ENCODE measurements around the gene CSNK1A1.

Gene CSNK1A1

DNA sequence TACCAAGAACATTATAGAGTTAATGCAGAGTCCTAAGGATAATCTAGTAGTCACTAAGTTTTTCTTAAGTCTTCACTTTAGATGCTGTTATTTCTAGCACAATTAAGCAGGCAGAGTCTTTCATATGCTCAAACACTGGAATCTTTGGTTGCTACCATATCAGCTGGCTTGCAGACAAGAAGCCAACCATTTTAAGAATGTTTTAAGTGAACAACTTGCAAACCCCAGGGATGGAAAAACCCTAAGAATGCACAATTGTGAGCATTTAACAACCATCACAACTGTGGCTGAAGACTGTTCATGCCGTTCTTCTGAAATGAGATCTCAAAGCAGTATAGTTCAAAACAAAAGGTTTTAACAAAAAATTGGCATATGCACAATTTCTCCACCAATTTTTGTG is 55.1 kb downstream of the CSNK1A1 start:
- in situ Hi-C loops (cut with MboI; ENCODE audit: low sequenced_read_pairs) = no loop called here

DNA sequence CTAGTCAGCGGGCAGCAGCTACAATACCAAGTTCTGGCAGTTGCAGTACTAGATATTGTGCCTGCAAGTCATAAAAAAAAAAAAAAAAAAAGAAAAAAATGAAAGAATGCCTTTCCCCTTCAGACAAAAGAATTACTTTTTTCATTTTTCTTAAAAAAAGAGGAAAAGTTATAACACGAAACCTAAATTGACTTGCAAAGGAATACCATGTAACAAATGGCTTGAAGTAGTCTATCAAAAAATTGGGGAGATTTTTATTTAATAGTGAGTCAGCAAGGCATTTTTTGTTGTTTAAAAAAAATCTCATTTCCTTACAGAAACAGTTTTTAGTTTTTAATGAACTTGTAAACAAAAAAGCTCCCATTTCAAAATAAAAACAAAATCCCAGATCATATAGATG is 55.6 kb downstream of the CSNK1A1 start:
- in situ Hi-C loops (cut with MboI; ENCODE audit: low sequenced_read_pairs) = no loop called here

DNA sequence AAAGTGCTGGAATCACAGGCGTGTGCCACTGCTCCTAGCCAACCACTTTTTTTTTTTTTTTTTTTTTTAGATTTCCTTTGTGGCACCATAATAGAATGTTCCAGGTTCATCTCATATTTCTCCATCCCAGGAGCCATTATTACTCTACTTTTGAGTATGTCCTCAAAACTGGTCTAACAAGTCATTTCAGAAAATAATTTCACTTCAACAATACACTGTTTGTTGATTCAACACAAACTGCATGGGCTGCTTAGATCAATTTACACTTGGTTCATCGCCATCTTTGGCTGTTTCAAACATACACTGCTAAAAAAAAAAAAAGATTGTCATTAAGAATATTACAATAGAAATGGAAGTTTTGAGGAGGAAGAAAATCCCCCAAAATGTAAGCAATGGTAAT is 57.9 kb downstream of the CSNK1A1 start:
- in situ Hi-C loops (cut with MboI; ENCODE audit: low sequenced_read_pairs) = no loop called here

DNA sequence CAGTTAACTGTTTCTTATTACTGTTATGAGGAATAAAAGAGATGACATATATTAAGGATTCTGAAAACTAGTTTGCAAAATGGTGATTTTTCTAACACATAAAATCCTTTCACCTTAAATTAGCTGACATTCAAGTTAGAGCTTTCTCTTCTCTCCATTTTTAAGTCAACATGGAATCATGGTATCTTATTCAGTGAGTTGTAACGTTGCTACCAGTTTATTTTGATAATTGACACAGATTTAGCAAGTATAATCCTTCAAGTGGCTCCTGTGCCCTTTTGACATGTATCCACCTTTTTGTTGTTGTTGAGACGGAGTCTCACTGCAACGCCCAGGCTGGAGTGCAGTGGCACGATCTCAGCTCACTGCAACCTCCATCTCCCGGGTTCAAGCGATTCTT is 58.5 kb downstream of the CSNK1A1 start:
- in situ Hi-C loops (cut with MboI; ENCODE audit: low sequenced_read_pairs) = no loop called here

DNA sequence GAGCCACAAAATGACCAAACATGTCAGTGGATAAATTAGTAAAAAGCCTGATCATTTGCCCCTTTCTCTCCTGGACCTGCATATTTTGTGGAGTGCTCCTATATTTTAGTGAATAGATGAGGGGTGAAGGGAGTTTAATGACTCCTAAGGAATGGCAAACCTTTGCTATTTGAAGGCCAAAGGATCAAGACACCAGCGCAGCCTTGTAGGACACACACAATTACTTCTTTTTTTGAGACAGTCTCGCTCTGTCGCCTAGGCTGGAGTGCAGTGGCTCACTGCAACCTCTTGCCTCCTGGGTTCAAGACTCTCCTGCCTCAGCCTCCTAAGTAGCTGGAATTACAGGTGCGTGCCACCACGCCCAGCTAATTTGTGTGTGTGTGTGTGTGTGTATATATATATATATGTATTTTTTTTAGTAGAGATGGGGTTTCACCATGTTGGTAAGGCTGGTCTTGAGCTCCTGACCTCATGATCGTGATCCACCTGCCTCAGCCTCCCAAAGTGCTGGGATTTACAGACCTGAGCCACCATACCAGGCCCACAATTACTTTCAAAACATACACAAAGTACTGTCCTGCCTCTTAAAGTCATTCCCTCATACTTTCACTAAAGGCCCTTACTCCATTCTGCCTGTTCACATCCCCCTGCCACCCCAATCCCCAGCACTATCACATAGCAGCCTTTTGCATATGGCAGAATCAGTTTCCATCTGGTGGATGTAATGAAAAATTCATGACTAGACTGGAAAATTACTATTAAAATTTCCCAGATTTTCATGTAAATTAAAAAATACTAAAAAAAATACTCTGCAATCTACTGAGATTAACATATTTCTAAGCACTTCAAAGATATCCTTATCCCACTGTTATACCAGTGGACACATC is 60.4 kb downstream of the CSNK1A1 start:
- in situ Hi-C loops (cut with MboI; ENCODE audit: low sequenced_read_pairs) = no loop called here

DNA sequence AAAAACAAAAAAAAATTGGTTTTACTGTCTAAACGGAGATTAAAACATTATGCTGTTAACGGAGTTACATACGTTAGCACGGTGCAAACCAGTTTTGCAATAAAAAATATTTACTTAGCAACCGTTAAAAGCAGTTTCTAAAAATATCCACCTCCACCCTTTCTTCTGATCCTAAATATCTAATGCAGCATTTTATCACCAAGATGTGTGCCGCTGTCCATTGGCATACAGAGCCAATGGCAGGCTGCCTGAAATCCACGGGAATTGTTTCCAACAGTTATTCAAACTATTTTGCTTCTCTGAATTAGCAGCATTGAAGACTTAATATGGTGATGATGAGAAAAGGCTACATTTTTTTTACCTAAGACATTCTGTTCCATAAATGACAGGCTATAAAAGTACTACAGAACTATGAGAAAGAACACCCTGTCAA is 61.6 kb downstream of the CSNK1A1 start:
- in situ Hi-C loops (cut with MboI; ENCODE audit: low sequenced_read_pairs) = no loop called here

DNA sequence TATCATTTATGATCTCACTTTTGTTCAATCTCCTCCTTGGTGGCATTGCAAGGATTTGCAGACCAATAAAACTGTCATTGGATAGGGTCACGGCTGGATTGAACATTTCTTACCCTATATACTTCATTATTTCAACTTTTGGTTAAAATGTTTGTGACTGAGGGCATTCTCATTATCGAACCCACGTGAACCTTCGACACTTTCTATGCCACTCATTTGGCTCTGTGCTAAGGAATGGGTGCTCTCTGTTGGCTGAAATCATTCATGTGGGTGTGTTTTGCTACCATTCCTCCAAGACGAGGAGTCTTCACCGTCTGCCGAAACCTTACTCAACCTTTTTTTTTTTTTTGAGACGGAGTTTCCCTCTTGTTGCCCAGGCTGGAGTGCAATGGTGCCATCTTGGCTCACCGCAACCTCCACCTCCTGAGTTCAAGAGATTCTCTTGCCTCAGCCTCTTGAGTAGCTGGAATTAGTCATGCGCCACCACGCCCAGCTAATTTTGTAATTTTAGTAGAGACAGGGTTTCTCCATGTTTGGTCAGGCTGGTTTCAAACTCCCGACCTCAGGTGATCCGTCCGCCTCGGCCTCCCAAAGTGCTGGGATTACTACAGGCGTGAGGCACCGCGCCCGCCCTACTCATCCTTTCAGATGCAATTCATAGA is 62.5 kb downstream of the CSNK1A1 start:
- in situ Hi-C loops (cut with MboI; ENCODE audit: low sequenced_read_pairs) = no loop called here

DNA sequence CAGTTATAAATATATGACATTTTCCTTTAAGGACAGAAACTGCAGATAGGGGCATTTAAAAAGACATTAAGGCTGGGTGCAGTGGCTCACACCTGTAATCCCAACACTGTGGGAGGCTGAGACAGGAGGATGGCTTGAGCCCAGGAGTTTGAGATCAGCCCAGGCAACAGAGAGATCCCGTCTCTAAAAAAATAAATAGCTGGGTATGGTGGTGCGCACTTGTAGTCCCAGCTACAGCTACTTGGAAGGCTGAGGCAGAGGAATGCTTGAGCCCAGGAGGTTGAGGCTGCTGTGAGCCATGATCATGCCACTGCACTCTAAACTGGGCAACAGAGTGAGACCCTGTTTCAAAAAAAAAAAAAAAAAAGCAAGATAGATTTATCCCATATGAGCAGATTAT is 63.6 kb downstream of the CSNK1A1 start:
- in situ Hi-C loops (cut with MboI; ENCODE audit: low sequenced_read_pairs) = no loop called here

DNA sequence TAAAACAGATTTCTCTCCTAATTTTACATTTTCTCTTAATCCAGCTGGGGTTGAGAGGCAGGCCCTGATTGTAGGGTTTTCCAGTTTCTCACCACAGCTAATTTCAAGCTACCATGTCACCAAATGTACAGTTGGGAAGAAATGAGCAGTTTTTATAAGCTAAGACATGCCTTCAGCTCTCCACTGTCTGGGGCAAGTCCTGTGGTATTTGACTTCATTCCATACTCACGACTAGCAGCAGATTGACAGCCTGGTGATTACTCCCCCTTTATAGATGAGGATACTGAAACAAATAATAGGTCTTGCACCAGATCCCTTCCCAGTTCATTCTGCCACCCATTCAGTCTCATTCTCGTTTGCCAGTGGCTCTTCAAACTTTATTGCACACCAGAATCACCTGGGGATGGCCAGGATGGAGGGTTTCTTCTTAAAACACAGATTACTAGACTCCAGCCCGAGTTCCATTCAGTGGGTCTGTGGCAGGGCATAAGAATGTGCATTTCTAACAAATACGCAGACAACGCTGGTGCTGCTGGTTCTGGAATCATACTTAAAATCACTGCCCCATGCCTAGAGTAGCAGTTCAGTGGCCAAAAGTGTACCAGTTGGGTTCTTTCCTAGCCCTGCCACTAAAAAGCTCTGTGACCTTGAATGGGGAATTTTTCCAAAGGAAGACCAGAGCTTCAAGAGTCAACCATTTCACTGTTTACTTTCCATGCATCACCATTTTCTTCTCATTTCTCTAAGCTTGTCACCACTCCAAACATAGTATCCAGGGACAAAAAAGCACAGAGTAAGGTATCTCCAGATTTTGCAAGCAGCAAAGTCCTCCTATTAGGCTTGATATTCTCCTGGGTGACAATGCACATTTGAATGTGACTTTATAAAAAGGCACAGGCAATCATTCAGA is 64.3 kb downstream of the CSNK1A1 start:
- in situ Hi-C loops (cut with MboI; ENCODE audit: low sequenced_read_pairs) = no loop called here

DNA sequence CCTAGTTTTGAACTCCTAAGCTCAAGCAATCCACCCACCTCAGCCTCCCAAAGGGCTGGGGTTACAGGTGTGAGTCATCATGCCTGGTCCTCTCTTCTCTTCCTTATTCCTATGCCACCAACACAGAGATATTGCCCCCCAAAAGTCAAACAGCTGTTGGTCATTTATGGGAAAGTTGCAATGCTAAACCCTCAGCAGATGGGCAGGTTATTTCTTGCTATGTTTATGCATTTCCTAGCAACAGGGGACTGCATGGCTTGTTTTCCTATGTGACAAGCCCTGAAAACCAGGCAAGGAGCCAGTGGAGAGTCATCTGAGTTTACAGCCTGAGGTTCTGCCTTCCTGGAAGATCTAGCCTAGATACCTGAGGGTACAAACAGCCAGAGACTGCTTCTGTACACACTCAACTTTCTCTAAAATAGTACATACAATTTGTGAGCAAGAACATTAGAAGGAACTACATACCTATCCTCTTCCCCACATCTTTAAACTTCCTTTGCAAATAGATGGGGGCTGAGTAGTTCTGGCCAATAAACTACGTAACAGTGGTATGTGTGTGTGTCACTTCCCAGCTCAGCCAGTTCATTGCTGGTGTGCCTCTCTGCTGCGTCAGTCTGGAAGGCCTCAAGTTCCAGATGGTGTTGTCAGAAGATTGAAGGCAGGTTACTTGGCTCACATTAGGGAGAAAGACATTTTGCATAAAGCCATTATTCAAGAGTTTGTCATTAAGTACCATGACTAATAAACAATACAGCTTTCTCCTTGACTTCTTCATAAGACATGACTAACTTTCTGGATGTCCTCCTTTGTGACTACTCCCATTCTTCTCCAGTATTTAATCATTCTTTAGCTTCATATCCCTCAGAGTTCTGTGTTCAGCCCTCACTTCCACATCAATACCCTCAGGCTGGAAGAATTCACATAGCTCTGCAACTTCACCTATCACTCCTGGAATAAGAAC is 65.3 kb downstream of the CSNK1A1 start:
- in situ Hi-C loops (cut with MboI; ENCODE audit: low sequenced_read_pairs) = no loop called here

DNA sequence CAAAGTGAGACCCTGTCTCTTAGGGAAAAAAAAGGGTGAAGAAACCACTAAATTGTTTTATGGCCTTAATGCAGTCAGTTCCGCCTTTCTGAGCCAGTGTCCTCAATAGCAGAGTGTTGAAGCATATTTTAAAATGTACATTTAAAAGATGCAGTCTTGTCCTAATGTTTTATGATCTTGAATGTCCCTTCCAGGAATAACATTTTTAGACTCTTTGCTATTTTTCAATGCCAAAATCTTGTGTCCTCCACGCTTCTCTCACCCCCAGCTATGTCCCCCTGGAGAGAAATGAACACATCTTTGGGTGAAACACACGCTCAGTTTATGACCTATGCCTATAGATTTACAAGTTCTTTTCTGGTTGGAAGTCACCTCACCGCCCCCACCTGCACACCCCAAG is 69.8 kb downstream of the CSNK1A1 start:
- in situ Hi-C loops (cut with MboI; ENCODE audit: low sequenced_read_pairs) = no loop called here

DNA sequence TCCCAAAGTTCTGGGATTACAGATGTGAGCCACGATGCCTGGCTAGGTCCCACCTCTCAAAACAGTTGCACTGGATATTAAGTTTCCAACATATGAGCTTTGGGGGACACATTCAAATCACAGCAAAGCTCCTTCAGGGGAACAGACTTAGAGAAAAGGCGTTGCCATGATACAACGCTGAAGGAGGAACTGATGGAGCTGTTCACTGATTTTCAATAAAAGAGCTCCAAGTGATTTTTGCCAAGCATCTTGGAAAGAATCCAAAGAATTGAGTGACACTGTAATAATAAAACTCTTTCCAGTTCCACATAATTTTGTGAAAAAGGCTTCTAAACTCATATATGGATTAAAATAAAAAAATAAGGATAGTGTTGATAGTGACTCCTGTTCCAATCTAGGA is 72.5 kb downstream of the CSNK1A1 start:
- in situ Hi-C loops (cut with MboI; ENCODE audit: low sequenced_read_pairs) = no loop called here

DNA sequence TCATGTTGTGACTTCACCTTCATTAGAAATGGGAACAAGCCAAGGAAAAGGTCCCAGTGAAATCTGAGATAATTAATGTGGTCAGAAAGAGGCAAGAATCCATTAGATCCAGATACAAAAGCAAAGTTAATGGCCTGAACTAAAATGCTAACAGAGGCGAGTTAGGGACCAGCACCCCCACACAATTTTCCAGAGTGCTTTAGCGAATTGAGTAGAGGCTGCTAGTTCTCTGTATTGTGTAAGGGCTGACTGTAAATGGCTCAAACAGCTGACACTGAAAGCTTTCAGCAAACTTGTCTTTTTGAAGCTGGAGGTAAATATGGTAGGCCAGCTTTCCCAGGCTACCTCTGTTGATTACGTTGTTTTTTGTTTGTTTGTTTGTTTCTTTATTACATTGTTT is 75.5 kb downstream of the CSNK1A1 start:
- in situ Hi-C loops (cut with MboI; ENCODE audit: low sequenced_read_pairs) = no loop called here

DNA sequence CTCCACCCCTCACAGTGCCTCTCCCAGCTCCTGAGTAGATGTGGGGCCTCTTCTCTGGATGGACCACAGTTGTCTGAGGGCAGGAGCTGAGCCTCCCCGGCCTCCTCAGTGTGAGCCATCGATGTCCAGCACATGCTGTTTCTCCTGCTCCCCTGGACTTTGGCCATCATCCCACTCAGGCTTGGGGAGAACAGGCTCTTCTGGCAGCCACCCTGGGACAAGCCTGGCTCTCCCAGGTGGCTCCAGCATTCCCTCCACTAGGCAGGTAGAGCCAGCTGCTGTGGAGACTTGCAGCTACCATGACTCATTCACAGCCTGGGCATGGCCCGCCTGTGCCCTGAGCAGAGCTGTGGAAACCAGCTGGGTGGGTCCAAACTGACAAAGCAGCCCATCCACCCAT is 77.0 kb downstream of the CSNK1A1 start:
- in situ Hi-C loops (cut with MboI; ENCODE audit: low sequenced_read_pairs) = no loop called here

DNA sequence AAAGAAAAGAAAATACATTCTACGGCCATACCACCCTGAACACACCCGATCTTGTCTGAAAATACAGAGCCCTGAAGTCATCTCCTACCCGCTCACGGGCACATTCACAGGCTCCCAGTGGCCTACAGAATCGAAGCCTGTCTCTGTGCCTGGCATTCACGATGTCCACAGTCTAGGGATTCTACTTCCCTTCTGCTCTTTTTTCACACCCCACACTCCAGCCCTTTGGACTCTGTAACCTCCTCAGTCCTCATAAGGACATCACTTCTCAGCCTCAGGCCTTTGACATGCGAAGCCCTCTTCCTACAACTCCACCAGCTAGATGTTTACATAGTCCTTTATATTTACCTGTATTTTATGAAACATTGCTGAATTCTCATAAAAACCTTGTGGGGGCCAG is 77.8 kb downstream of the CSNK1A1 start:
- in situ Hi-C loops (cut with MboI; ENCODE audit: low sequenced_read_pairs) = no loop called here

DNA sequence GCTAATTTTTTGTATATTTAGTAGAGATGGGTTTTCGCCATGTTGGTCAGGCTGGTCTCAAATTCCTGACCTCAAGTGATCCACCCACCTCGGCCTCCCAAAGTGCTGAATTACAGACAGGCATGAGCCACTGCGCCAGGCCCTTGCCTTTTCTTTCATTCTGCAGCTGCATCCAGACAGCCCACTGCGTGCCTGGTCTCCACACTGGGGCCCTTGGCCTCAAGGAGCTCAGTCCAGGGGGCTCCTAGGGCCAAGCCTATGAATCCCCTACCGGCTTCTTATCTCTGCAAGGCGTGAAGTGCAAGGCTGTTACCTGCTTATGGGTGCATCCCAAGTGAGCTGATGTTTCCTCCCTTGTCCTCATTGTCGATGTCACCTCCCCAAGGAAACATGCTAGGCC is 78.8 kb downstream of the CSNK1A1 start:
- in situ Hi-C loops (cut with MboI; ENCODE audit: low sequenced_read_pairs) = no loop called here

DNA sequence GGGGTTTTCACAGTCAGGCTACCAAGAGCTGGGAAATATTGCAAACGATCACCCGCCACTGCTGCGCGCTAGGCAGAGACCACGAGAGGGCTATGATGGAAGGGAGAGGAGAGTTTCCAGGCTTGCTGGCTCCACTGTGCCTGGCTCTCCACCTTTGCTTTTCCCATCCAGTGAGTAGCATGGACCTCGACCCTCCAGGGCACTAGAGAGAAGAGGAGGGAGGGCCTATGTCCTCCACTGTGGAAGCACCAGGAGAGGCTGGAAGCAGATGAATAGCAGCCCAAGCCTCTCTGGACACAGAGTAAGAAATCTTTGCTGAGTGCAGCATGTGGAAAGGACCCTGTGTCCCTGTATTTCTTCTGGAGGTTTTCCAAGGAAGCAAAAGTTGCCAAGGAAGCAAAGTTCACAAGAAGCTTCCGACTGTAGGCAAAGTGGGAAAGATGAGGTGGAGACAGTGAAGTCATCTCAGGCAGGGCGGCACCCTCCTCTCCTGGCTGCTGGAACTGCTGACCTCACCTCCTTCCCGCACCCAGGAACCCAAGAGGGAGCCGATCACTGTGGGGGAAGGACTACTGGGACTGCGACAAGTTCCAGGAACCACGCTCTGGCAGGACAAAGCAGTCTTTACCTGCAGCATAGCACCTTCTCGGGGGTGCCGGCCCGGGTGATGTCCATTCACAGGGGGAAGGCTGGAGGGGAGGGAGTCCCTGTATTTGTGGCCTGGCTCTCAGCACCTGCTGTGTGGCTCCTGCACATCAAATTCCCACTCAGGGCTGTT is 79.6 kb downstream of the CSNK1A1 start:
- in situ Hi-C loops (cut with MboI; ENCODE audit: low sequenced_read_pairs) = no loop called here

DNA sequence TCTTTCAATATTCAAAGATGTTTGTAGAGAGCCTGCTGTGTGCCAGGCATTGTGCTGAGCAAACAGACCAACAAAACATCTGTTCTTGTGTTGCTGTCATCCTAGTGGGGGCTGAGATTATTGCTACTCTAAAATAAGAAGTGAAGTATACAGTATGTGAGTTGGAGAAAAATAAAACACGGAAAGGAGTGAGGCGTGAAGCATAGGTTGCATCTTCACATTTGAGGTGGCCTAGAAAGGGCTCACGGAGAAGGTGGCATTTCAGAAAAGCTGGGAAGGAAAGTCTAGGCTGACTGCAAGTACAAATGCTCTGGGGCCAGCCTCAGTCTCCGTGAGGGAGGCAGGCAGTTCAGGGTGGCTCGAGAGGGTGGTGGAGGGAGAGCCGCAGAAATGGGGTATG is 80.3 kb downstream of the CSNK1A1 start:
- in situ Hi-C loops (cut with MboI; ENCODE audit: low sequenced_read_pairs) = no loop called here

DNA sequence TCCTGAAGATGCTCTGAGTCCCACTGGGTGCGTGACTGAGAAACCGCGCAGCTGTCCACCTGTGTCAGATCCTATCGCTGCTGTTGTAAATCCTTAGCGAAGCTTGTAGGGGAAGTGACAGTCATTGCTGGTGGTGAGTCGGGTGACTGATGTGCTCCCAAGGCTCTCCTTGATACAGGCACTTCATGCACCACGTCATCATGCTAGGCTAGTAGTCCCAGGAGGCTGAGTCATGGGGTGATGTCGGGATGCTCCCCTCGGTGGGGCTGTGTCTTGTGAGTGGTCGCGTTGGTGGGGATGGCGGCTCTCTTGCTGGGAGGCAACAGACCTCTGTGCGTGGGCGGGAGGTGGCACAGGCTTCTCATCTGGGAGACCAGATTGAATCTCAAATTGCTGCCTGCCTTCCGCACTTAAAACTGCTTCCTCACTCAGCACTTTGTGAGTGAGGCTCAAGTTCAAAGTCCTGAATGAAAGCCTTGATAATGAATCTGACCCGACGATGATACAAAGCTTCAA is 84.7 kb downstream of the CSNK1A1 start:
- in situ Hi-C loops (cut with MboI; ENCODE audit: low sequenced_read_pairs) = no loop called here
